TTC549 (cell line): ENCODE measurements around the gene MAG.

Experiments
- FAIRE-seq: peaks from 2 replicates; lab custom pipeline; 2012; peaks lifted over from hg19 to GRCh38; lab: Jason Lieb, UNC

MAG gene

GRCh38 chr19:35291916-35292315 lies at the start of gene MAG:
TSS of gene MAG (plus strand) at chr19:35292161. CDS start at chr19:35295409, 3,248 bp downstream.
- no peak for FAIRE-seq

- no peak for FAIRE-seq
Observed at GRCh38 chr19:35246466-35247092, 45.4 kb upstream of the MAG start.

GRCh38 chr19:35247526-35248309 lies 44.2 kb upstream of the MAG start:
- FAIRE-seq = no peak

GRCh38 chr19:35248310-35249145 lies 43.4 kb upstream of the MAG start, which contains the start of gene LSR:
TSS of gene LSR (plus strand) at chr19:35249002. CDS start at chr19:35249023, 21 bp downstream.
- FAIRE-seq = no peak

- FAIRE-seq = no peak
Observed at GRCh38 chr19:35249146-35249847, 42.7 kb upstream of the MAG start.

- FAIRE-seq = no peak
Observed at GRCh38 chr19:35249848-35250711, 41.9 kb upstream of the MAG start.

GRCh38 chr19:35251456-35251855 lies 40.5 kb upstream of the MAG start:
- no peak for FAIRE-seq

GRCh38 chr19:35253316-35254286 lies 38.4 kb upstream of the MAG start:
- FAIRE-seq = no peak

GRCh38 chr19:35254341-35255297 lies 37.3 kb upstream of the MAG start:
- no peak for FAIRE-seq

- no peak for FAIRE-seq
Observed at GRCh38 chr19:35256566-35256965, 35.4 kb upstream of the MAG start.

GRCh38 chr19:35257113-35257461 lies 34.9 kb upstream of the MAG start:
- FAIRE-seq = no peak

GRCh38 chr19:35260694-35261304 lies 31.2 kb upstream of the MAG start:
- FAIRE-seq = no peak

GRCh38 chr19:35261356-35262100 lies 30.4 kb upstream of the MAG start:
- FAIRE-seq = no peak

- FAIRE-seq = no peak
Observed at GRCh38 chr19:35262101-35262761, 29.7 kb upstream of the MAG start.

- no peak for FAIRE-seq
Observed at GRCh38 chr19:35264268-35265125, 27.5 kb upstream of the MAG start.
